ENCODE data around the gene PIGL. TPM values are rescaled to one million over a fixed set of nuclear protein-coding genes. Genes with fewer than 3 reads are reported as not detected.
"Not testable (repeated sequence)": the region's sequence is repeated elsewhere in the genome, so short reads cannot be mapped to it uniquely, and the experiment has no call there.

Gene PIGL
- total RNA-seq, 1 donor from 2014 or later: 18.4 TPM

DNA sequence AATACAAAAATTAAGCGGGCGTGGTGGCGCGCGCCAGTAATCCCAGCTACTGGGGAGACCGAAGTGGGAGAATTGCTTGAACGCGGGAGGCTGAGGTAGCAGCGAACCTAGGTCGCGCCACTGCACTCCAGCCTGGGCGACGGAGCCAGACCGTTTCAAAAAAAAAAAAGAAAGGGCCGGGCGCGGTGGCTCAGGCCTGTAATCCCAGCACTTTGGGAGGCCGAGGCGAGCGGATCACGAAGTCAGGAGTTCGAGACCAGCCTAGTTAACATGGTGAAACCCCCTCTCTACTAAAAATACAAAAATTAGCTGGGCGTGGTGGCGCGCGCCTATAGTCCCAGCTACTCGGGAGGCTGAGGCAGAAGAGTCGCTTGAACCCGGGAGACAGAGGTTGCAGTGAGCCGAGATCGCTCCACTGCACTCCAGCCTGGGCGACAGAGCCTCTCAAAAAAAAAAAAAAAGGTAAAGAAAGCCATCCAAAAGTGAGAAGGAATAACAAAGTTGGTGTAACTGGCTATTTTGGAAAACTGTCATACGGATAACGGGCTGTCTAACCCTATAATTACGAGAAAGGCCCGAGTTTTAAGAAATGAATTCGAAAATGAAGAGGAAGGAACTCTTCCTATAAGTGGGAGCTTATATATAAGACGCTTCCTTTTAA lies 539 bp upstream of the PIGL start:
- DNase-seq (ENCODE audit: low read depth, low spot score): not testable (repeated sequence)

DNA sequence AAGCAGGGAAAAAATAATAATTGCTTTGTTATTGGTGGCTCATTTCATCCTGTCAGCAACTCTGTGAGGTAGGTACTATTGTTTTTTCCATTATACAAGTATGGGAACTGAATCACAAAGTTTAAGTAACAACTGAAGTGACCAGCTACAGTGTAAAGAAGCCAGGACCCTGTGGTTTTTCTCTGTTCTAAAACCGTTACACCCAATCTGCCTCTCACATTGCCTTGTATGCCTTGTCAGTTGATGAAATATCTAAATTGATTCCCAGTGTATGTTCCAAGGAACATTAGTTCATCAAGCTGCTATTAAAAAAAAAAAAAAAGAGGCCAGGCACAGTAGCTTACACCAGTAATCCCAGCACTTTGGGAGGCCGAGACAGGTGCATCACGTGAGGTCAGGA lies 5.4 kb downstream of the PIGL start:
- no peak for DNase-seq (ENCODE audit: low read depth, low spot score)

DNA sequence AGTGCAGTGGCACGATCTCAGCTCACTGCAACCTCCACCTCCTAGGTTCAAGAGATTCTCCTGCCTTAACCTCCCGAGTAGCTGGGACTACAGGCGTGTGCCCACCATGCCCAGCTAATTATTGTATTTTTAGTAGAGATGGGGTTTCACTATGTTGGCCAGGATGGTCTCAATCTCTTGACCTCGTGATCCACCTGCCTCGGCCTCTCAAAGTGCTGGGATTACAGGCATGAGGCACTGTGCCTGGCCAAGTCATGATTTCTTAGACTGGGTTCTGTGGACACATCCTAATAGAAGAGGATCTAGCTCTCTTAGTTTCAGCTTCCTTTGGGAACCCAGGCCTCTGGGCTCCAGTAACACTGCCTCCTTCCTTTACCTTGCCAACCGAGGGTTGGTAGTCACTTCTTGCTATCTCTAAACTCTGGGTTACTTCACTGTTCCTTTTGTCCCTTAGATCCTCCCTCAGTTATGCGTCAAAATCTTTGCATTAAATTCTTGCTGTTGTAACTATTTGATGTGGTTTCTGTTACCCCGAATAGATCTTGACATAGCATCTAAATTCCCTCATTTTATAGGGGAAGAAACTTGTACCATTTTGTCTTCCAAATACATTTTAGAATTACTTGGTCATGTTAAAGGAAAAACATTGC lies 13.0 kb downstream of the PIGL start:
- DNase-seq (ENCODE audit: low read depth, low spot score): not testable (repeated sequence)

DNA sequence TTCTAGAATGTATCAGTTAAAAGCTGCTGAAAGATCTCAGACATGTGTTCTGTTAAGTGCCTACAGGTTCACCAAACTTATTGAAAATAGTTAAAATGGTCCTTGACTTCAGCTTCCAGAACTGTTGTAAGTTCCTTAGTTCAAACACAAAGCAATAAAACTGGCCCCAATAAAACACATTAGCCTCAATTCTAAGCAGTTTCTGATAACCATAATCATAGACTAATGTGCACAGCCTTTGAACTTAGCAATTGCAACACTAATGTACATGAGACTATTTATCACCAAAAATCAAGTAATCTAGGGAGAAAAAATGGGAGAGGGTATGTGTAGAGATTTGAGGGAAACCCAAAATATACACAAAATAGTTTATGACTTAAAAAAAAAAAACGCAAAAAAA lies 15.4 kb downstream of the PIGL start:
- no peak for DNase-seq (ENCODE audit: low read depth, low spot score)

DNA sequence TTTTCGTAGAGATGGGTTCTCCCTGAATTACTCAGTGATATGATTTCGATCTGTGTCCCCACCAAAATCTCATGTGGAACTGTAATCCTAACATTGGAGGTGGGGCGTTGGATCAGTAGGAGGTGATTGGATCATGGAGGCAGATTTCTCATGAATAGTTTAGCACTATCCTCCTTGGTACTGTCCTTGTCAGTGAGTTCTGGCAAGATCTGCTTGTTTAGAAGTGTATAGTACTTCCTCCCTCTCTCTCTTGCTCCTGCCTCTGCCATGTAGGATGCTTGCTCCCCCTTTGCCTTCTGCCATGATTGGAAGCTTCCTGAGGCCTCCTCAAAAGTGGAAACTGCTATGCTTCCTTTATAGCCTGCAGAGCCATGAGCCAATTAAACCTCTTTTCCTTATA lies 22.9 kb downstream of the PIGL start:
- no peak for DNase-seq (ENCODE audit: low read depth, low spot score)

DNA sequence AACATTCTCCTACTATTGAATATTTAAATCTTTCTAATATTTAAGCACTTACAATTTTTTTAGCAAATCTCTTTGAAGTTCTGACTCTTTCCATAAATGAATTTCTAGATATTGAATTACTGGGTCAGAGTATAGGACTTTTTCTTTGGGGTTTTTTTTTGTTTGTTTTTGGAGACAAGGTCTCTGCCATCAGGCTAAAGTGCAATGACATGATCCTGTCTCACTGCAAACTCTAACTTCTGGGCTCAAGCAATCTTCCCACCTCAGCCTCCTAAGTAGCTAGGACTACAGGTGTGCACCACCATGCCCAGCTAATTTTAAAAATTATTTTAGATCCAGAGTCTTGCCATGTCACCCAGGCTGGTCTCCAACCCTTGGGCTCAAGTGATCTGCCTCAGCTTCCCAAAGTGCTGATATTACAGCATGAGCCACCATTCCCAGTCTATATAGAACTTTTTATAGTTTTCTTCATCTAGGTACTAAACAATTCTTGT lies 24.9 kb downstream of the PIGL start:
- DNase-seq (ENCODE audit: low read depth, low spot score): no peak

DNA sequence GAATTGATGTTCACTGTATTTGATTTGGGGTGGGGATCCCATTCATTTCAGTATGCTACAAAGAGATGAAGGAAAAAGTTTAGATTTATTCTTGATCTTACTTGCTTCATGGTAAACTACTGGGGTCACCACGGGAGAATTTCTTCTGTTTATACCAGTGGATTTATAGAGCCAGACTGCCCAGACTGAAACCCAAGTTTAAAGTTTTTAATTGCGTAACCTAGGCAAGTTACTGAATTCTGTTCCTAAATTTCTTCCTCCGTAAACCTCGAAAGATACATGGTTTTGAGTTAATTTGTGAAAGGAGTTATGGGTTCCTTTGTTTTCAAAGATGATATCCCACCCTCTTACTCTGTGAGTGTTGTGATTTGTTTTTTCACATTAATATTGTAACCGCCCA lies 26.4 kb downstream of the PIGL start:
- DNase-seq (ENCODE audit: low read depth, low spot score): no peak

DNA sequence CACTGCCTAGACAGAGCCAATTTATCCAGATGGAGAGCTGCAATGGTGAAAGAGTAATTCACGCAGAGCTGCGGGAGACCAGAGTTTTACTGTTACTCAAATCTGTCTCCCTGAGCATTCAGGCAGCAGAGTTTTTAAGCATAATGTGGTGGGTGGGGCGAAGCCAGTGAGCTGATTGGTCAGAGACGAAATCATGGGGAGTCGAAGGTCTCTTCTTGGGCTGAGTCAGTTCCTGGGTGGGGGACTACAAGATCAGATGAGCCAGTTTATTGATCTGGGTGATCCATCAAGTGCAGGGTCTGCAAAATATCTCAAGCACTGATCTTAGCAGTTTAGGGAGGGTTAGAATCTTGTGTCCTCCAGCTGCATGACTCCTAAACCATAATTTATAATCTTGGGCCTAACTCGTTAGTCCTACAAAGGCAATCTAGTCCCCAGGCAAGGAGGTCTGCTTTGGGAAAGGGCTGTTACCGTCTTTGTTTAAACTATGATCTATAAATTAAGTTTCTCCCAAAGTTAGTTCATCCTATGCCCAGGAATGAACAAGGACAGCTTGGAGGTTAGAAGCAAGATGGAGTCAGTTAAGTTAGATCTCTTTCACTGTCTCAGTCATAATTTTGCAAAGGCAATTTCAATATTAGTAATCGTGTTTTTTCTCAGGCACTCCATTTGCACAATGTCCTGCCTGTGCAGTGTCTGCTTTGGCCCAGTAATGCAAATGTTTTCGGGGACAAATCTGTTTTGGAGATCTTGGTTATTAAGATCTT lies 27.0 kb downstream of the PIGL start:
- no peak for DNase-seq (ENCODE audit: low read depth, low spot score)

DNA sequence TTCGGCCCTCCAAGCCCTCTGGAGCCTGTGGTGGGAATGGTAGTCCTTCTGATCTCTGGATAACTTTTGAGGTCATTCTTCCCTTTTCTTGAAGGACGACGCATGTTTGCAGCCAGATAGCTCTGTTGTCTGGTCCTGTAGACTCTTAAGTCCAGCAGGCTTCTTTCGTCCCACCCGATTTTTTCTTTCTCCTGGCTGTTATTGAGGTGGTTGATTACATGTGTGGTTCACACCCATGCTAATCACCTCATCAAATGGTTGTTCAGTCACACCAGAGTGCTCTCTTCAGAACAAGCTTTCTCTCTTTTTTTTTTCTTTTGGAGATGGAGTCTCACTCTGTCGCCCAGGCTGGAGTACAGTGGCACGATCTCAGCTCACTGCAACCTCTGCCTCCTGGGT lies 30.6 kb downstream of the PIGL start:
- no peak for DNase-seq (ENCODE audit: low read depth, low spot score)

DNA sequence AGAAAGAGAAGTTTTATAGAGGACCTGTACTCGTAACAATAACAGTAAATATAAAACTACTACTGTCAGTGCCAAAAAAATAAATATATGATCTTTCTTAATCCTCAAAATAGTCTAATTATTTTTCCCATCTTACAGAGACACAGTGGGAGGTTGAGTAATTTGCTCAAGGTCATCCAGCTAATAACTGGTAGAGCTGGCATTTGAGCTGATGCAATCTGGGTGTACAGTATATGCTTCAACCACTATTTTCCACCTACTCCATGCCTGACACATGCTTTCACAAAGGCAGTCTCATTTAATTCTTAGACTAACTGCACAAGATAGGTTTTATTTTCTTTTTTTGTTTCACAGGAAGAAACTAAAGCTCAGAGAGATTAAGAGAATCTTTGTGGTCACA lies 33.6 kb downstream of the PIGL start:
- DNase-seq (ENCODE audit: low read depth, low spot score): no peak

DNA sequence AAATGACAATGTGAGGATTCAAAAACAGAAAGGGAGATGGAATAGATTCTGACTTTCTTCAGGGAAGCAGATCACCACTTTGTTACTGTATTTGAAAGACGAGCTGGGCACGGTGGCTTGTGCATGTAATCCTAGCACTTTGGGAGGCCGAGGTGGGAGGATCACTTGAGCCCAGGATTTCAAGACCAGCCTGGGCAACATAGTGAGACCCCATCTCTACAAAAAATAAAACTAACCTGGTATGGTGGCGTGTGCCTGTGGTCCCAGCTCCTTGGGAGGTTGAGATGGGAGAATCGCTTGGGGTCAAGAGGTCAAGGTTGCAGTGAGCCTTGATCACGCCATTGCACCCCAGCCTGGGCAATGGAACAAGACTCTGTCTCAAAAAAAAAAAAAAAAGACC lies 34.0 kb downstream of the PIGL start:
- no peak for DNase-seq (ENCODE audit: low read depth, low spot score)

DNA sequence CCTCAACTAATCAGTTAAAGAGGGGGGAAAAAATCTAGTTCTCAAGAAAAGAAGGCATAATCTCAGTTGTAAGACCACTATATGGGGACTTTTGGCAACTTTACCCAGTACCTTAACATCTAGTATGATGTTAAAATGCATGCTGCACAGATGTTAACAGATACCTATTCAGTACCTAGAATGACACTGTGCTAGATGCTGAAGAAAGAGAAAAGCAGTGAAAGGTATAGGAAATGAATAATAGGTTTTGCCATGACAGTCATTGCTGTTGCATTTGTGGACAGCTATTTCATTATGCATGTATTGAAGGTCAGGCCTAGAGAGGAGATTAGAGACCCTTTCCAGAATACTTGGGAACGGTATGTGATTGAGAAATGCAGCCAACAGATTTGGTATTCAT lies 34.5 kb downstream of the PIGL start:
- no peak for DNase-seq (ENCODE audit: low read depth, low spot score)

DNA sequence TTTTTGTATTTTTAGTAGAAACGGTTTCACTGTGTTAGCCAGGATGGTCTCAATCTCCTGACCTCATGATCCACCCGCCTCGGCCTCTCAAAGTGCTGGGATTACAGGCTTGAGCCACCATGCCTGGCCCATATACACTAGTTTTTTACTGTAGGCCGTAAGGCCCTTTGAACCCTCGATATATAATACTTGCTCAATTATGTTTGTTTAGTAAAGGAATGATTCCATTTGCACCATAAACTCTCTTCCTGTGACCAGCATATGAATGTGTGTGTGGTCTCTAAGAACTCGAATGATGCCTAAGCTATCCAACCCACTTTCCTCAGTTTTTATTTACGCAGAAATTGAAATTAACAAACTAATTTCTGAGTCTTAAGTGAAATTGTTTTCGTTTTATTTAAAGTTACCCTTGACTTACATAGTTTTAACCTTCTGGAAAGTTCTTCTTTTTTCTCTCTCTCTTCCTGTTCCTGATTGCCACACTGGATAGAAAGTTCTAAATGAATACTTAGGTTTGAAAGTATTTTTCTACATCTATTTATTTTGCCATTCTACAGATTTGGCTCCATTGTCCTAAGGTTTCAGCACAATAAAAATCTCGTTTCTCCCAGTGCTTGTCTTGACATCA lies 37.9 kb downstream of the PIGL start:
- no peak for DNase-seq (ENCODE audit: low read depth, low spot score)

DNA sequence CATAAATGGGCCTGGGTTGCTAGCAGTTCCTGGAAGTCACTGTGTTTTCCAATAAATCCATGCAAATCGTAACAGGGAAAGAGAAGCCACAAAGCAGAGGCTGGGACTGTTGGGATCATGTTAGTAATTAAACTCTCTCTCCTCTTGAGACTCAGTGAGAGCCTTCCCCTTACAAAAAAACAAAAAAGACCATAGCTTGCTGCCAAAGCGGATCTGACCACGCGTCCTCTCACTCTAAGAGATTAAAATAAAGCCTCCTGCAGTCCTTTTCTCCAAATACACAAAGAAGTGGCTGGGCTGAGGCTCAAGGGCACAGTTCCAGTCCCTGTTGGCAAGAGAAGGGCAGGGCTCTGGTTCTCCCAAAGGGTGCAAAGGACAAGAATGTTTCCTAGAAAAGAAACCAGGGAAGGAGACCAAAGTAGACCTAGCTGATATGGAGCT lies 38.5 kb downstream of the PIGL start:
- no peak for DNase-seq (ENCODE audit: low read depth, low spot score)

DNA sequence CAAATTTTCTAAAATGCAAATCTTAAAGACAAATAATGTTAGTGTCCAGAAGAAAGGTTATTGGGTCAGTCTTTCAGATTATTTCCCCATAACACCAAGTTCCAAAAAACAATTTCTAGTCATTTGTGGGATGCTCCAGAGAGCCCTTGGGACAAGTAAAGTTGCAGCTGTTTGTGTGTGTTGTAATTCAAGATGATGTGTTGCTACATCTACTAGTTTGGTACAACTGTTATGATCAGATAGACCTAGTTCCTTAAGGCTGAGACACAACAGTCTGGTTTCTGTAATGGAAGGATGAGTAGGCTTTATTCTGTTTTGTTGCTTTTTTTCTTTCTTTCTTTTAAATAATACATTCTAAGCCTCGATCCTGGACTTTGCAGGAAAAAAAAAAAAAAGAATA lies 41.9 kb downstream of the PIGL start:
- no peak for DNase-seq (ENCODE audit: low read depth, low spot score)

DNA sequence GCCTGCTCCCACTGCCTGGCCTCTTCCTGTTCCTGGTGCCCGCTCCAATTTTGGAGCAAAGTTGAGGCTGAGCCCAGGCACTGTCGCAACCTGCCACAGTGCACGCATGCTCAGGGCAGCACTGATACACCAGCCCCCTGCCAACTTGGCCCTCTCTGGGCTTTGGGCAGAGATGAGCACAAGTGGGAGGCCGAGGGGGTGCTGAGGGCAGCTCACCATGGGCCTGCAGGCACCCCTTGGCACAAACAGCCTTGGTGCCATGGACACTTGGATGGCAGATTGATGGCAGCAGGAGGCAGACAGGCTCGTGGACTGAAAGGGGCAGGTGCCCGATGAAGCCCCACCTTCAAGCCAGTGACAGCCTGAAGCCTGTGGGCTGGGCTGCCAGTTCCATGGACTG lies 42.9 kb downstream of the PIGL start:
- no peak for DNase-seq (ENCODE audit: low read depth, low spot score)

DNA sequence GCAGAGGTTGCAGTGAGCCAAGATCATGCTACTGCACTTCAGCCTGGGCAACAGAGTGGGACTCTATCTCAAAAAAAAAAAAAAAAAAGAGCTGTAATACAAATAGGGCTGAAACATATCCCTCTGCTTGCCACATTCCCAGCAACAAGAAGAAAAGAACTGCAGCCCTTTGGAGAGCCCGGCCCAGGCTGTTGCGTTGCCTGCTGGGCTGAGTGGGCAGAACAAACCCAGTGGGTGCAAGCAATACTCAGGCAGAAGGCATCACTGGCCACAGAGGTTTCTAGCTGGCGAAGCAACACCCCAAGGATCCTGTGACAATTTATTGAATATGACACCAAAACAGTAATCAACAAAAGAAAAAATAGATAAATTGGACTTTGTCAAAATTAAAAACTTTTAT lies 44.0 kb downstream of the PIGL start:
- DNase-seq (ENCODE audit: low read depth, low spot score): no peak

DNA sequence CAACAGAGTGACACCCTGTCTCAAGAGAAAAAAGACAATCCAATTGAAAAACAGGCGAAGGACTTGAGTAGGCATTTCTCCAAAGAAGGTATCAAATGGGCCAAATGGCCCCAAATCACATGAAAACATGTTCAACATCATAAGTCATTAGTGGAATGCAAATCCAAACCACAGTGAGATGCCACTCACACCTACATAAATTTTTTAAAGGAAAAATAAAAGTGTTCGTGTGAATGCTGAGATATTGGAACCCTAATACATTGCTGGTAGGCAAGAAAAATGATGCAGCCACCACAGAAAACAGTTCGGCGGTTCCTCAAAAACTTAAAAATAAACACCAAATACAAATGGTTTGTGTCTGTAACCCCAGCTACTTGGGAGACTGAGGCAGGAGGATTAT lies 45.2 kb downstream of the PIGL start:
- no peak for DNase-seq (ENCODE audit: low read depth, low spot score)

DNA sequence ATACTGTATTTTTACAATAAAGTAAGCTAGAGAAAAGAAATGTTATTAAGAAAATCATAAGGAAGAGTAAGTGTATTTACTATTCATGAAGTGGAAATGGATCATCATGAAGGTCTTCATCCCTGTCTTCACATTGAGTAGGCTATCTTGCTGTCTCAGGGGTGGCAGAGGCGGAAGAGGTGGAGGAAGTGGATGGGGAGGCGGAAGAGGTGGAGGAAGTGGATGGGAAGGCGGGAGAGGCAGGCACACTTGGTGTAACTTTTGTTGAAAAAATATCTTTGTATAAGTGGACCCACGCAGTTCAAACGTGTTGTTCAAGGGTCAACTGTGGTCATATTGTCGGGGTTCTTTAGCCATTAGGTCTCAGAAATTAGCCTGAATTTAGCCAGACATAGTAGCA lies 50.2 kb downstream of the PIGL start:
- no peak for DNase-seq (ENCODE audit: low read depth, low spot score)

DNA sequence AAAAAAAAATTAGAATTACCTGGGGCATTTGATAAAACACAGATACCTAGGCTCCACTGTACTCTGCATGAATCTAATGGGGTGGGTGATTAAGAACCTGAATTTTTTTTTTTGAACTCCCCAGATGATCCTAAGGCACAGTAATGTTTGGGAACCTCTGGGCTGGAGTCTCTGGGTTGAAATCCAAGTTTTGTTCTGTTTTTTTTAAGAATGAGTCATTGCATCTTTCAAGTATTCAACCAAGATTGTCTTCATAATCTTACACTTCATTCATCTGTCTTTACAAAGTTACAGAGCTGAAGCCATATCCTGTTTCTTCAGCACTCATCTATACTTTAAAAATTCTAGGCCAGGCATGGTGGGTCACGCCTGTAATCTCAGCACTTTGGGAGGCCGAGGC lies 52.6 kb downstream of the PIGL start:
- DNase-seq (ENCODE audit: low read depth, low spot score): no peak

DNA sequence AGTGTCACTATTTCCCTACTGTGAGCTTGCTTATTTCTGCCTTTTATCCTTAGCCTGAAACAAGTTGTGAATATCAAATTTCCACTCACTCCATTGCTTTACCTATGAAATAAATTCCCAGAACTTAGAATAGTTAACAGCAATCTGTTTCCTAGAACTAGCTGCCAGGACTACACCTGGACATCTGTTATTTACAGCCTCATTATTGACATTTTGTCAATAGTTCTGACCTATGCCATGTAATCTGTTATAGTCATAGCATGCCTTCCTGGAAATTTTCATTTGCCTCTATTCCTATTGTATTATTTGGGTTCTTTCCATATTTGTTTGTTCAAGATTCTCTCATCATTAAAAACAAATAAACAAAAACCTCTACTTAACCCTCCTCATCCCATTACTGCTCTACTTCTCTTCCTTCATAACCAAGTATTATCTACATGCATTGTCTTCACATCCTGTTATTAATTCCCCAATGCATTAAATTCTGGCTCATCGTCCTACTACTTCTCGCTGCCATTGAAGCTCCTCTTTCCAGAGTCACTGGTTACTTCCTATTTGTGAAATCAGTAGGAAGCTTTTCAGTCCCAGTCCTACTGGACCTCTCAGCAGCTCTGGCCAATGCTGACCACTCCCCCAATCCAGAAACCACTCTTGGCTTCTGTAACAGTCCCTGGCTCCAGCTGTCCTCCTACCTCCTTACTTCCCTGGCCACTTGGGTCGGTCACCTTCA lies 55.3 kb downstream of the PIGL start:
- DNase-seq (ENCODE audit: low read depth, low spot score): no peak
